AG09309 (cell line): Measurements from ENCODE around the gene AGK.

Experiments
- DNase-seq: peaks from one replicate; pipeline ENCODE4 v3.0.0-alpha.2; 2010; ENCODE audit warnings: low read depth
- H3K4me3 ChIP-seq: 2 replicates; pipeline ENCODE4 v1.5.1; 2011; ENCODE audit warnings: mild to moderate bottlenecking, low read depth, low read length, moderate library complexity; ENCODE audit not compliant: control insufficient read depth
- CTCF ChIP-seq: IDR thresholded peaks from 2 replicates; pipeline ENCODE4 v1.5.1; 2011; ENCODE audit warnings: mild to moderate bottlenecking, low read depth, low read length, inconsistent platforms; ENCODE audit not compliant: insufficient read depth, control insufficient read depth; ENCODE audit errors: missing control alignments

The AGK gene

GRCh38 chr7:141533149-141533949 lies 17.9 kb upstream of the AGK start:
- DNase-seq = peak; percentile 35
- peak; percentile 98 for TF ChIP-seq CTCF
- H3K4me3 ChIP-seq = no peak overlapping the region

- no peak for DNase-seq
These were observed 16.2 kb upstream of the AGK start for GRCh38 chr7:141534757-141535737.

GRCh38 chr7:141537906-141538305 lies 13.3 kb upstream of the AGK start:
- H3K4me3 ChIP-seq = no peak overlapping the region
- DNase-seq = no peak
- TF ChIP-seq CTCF = no peak

More at GRCh38 chr7:141534757-141535737, 16.2 kb upstream of the AGK start:
- no peak overlapping the region for H3K4me3 ChIP-seq
- no peak for TF ChIP-seq CTCF

GRCh38 chr7:141541375-141541774 lies 9.8 kb upstream of the AGK start:
- no peak overlapping the region for H3K4me3 ChIP-seq
- TF ChIP-seq CTCF = no peak
- DNase-seq = no peak

- no peak overlapping the region for H3K4me3 ChIP-seq
- no peak for TF ChIP-seq CTCF
- no peak for DNase-seq
These were observed 6.4 kb upstream of the AGK start for GRCh38 chr7:141544831-141545230.

- no peak for TF ChIP-seq CTCF
- DNase-seq = no peak
- no peak overlapping the region for H3K4me3 ChIP-seq
These were observed 1.6 kb upstream of the AGK start for GRCh38 chr7:141549582-141549981.
